NCI-H146 (cell line): ENCODE measurements around the gene HOXC13.

Experiments used
- DNase-seq: peaks from one replicate; lab custom pipeline; 2025; lab: John Stamatoyannopoulos, UW

Gene HOXC13

GRCh38 chr12:53955036-53955775, 16.6 kb downstream of the HOXC13 start:
- no peak for DNase-seq

GRCh38 chr12:53955776-53956250, 17.2 kb downstream of the HOXC13 start:
- no peak for DNase-seq

GRCh38 chr12:53956251-53956887, 17.7 kb downstream of the HOXC13 start:
- no peak for DNase-seq

- no peak for DNase-seq
Measured at GRCh38 chr12:53956914-53957536, 18.4 kb downstream of the HOXC13 start.

- DNase-seq = no peak
Measured at GRCh38 chr12:53958128-53958527, 19.5 kb downstream of the HOXC13 start.

GRCh38 chr12:53959314-53959713, 20.7 kb downstream of the HOXC13 start:
- no peak for DNase-seq

GRCh38 chr12:53960187-53961024, 21.8 kb downstream of the HOXC13 start:
- DNase-seq = no peak

- no peak for DNase-seq
Measured at GRCh38 chr12:53961025-53961761, 22.6 kb downstream of the HOXC13 start.

GRCh38 chr12:53963005-53963404, 24.4 kb downstream of the HOXC13 start:
- DNase-seq = no peak

GRCh38 chr12:53963434-53964314, 25.0 kb downstream of the HOXC13 start:
- no peak for DNase-seq

- no peak for DNase-seq
Measured at GRCh38 chr12:53964315-53964713, 25.7 kb downstream of the HOXC13 start.

GRCh38 chr12:53965281-53966084, 26.9 kb downstream of the HOXC13 start:
- DNase-seq = no peak

- DNase-seq = no peak
Measured at GRCh38 chr12:53966085-53966384, 27.4 kb downstream of the HOXC13 start.

- DNase-seq = no peak
Measured at GRCh38 chr12:53966385-53967133, 27.9 kb downstream of the HOXC13 start.

GRCh38 chr12:53967421-53967925, 28.8 kb downstream of the HOXC13 start:
- no peak for DNase-seq

GRCh38 chr12:53968214-53969127, 29.8 kb downstream of the HOXC13 start:
- no peak for DNase-seq

GRCh38 chr12:53969588-53970259, 31.1 kb downstream of the HOXC13 start:
- no peak for DNase-seq
